GM12878 (cell line): Measurements from ENCODE around the gene LIPA. TPM values are rescaled to one million over a fixed set of nuclear protein-coding genes. Genes with fewer than 3 reads are reported as not detected.

Source experiments
- ATAC-seq: fragments of 200-7000 bp; cut with Tn5 transposase; 3 replicates; pipeline ENCODE4 v1.9.1; 2020; ENCODE audit warnings: mild to moderate bottlenecking, moderate library complexity
- BruUV-seq: library from RNA; stranded (reverse); fragments of 400-500 nt; replicated peaks from 2 replicates; lab custom pipeline; 2021; lab: Mats Ljungman, UMichigan
- CTCF ChIA-PET: fragments of 300-600 bp; sonication (Branson Sonifier 250); formaldehyde crosslinking; extraction: SDS; loops from one replicate; lab custom pipeline; 2021; ENCODE audit warnings: inconsistent platforms; lab: Yijun Ruan, JAX
- POLR2A ChIA-PET: fragments of 350-600 bp; formaldehyde crosslinking; extraction: SDS; loops from one replicate; lab custom pipeline; 2021; ENCODE audit warnings: inconsistent platforms; lab: Charles Lee
- RAD21 ChIA-PET: fragments of 300-600 bp; sonication (Branson Sonifier 250); formaldehyde crosslinking; loops from one replicate; lab custom pipeline; 2023; ENCODE audit warnings: antibody characterized with exemption; ENCODE audit not compliant: unreplicated experiment; lab: Charles Lee
- SMC1A ChIA-PET: fragments of 300-600 bp; sonication (Branson Sonifier 250); formaldehyde crosslinking; loops from one replicate; lab custom pipeline; 2023; ENCODE audit not compliant: unreplicated experiment, uncharacterized antibody; lab: Charles Lee
- DNase-seq: peaks from one replicate; pipeline ENCODE4 v3.0.0-alpha.2; 2011; ENCODE audit warnings: low read depth, low spot score
- FAIRE-seq: peaks from 3 replicates; lab custom pipeline; 2011; peaks lifted over from hg19 to GRCh38; lab: Jason Lieb, UNC
- H2AFZ ChIP-seq: 2 replicates; pipeline ENCODE4 v1.6.0; 2011; ENCODE audit warnings: low read depth, low read length, control low read depth; ENCODE audit not compliant: control insufficient read depth
- H3K27ac ChIP-seq: 2 replicates; pipeline ENCODE4 v1.5.1; 2011; ENCODE audit warnings: control low read depth; ENCODE audit not compliant: control insufficient read depth, insufficient read depth
- H3K27me3 ChIP-seq, 2 experiments: replicated peaks in 1 of 2; 2 replicates each; pipeline versions ENCODE4 v1.6.0 to v1.6.1; 2011; ENCODE audit warnings: low read length in 1 of 2; ENCODE audit not compliant: control insufficient read depth in 2 of 2, insufficient read depth in 2 of 2
- H3K36me3 ChIP-seq, 2 experiments: 2 replicates each; pipeline ENCODE4 v1.5.1; 2011; ENCODE audit warnings: low read length in 1 of 2; ENCODE audit not compliant: control insufficient read depth in 2 of 2, insufficient read depth in 2 of 2
- H3K4me1 ChIP-seq: 2 replicates; pipeline ENCODE4 v1.6.1; 2011; ENCODE audit warnings: mild to moderate bottlenecking, low read length, moderate library complexity, mixed read lengths; ENCODE audit not compliant: control insufficient read depth, insufficient read depth
- H3K4me2 ChIP-seq: 2 replicates; pipeline ENCODE4 v1.6.0; 2011; ENCODE audit warnings: control low read depth; ENCODE audit not compliant: control insufficient read depth, insufficient read depth
- H3K4me3 ChIP-seq: fragments of 200-600 bp; sonication (generic); 2 replicates; pipeline ENCODE4 v1.5.1; 2016
- H3K79me2 ChIP-seq: 2 replicates; pipeline ENCODE4 v1.6.0; 2011; ENCODE audit warnings: low read length; ENCODE audit not compliant: control insufficient read depth, insufficient read depth
- H3K9ac ChIP-seq: 2 replicates; pipeline ENCODE4 v1.8.0; 2011; ENCODE audit warnings: low read length, control low read depth, mixed read lengths; ENCODE audit not compliant: control insufficient read depth, insufficient read depth
- H3K9me3 ChIP-seq: replicated peaks from 3 replicates; pipeline ENCODE4 v1.5.1; 2011; ENCODE audit warnings: mild to moderate bottlenecking, low read length; ENCODE audit not compliant: control insufficient read depth, insufficient read depth
- H4K20me1 ChIP-seq: 2 replicates; pipeline ENCODE4 v1.6.0; 2011; ENCODE audit not compliant: control insufficient read depth, insufficient read depth
- ATF7 ChIP-seq: fragments of 450-650 bp; IDR thresholded peaks from 2 replicates; pipeline ENCODE4 v1.6.1; 2016; ENCODE audit warnings: low read depth, mild to moderate bottlenecking
- E2F8 ChIP-seq: fragments of 450-650 bp; IDR thresholded peaks from 2 replicates; pipeline ENCODE4 v1.6.1; 2018; ENCODE audit warnings: mild to moderate bottlenecking, low read depth, moderate library complexity; ENCODE audit not compliant: partially characterized antibody
- FOXM1 ChIP-seq: IDR thresholded peaks from 2 replicates; pipeline ENCODE4 v1.6.1; 2012; ENCODE audit warnings: low read depth, mild to moderate bottlenecking, inconsistent platforms, low read length, moderate library complexity
- KAT2A ChIP-seq: conservative IDR thresholded peaks from 2 replicates; pipeline ENCODE4 v1.6.1; 2011; ENCODE audit warnings: low read depth, low read length; ENCODE audit not compliant: control insufficient read depth
- LARP7 ChIP-seq: fragments of 450-650 bp; IDR thresholded peaks from 2 replicates; pipeline ENCODE4 v1.6.1; 2017; ENCODE audit warnings: mild to moderate bottlenecking
- MEF2B ChIP-seq: fragments of 450-650 bp; IDR thresholded peaks from 2 replicates; pipeline ENCODE4 v1.6.1; 2018; ENCODE audit warnings: mild to moderate bottlenecking, moderate library complexity; ENCODE audit not compliant: partially characterized antibody, poor library complexity, severe bottlenecking
- TAF1 ChIP-seq: IDR thresholded peaks from 2 replicates; pipeline ENCODE4 v1.6.1; 2011; ENCODE audit warnings: mild to moderate bottlenecking, low read depth, low read length, borderline replicate concordance
- WGBS: methylation state at CpG from one replicate; pipeline ENCODE4 v1.1.6; 2016; ENCODE audit warnings: low lambda C conversion rate; ENCODE audit not compliant: insufficient replicate concordance, insufficient coverage; ENCODE audit errors: missing lambda C conversion rate; 5-methylcytosine and 5-hydroxymethylcytosine counted together
- in situ Hi-C: fragments of 300-500 bp; cut with MboI; formaldehyde crosslinking; loops from 9 replicates; pipeline ENCODE4 v1.14.3; 2018; ENCODE audit warnings: mixed read lengths
- intact Hi-C: fragments of 100-400 bp; cut with micrococcal nuclease; formaldehyde crosslinking; loops from one replicate; pipeline ENCODE4 v1.14.2; 2022; ENCODE audit not compliant: unreplicated experiment
- polyA plus RNA-seq, 11 experiments: library from polyadenylated mRNA; depleted of rRNA in 4 of 11; unstranded in 6 of 11; stranded (reverse) in 5 of 11; fragments of >200 nt; fragmentation: Nextera tagmentation in 4 of 11; fragmentation: Illumina TruSeq in 1 of 11; extraction: Ambion mirVana in 4 of 11; extraction: Trizol in 1 of 11; gene quantifications; 1 replicate in 1 of 11; 2 replicates in 10 of 11; pipeline versions ENCODE4 v1.2.1 to v1.2.3, GENCODE V29; 2011 to 2016; ENCODE audit warnings: inconsistent platforms in 2 of 11, missing spikeins in 2 of 11, low read depth in 1 of 11
- total RNA-seq, 4 experiments: library from RNA; depleted of rRNA in 3 of 4; stranded (reverse); fragments of >200 nt in 3 of 4; fragmentation: Illumina TruSeq in 1 of 4; extraction: Trizol in 1 of 4; gene quantifications; 2 replicates each; pipeline versions ENCODE4 v1.2.1 to v1.2.3, GENCODE V29; 2013 to 2021
- TF ChIP-seq, protein P1 (sequence below): fragments of 450-650 bp; IDR thresholded peaks from 2 replicates; pipeline ENCODE4 v1.6.1; 2017; ENCODE audit warnings: mild to moderate bottlenecking

The LIPA gene
- total and polyA plus RNA-seq, 10 of the 15 experiments (the other 5 are each of a cell fraction or from before 2014, with no cell fraction given), result 31.1 to 50.3 (median 39.5) TPM

DNA sequence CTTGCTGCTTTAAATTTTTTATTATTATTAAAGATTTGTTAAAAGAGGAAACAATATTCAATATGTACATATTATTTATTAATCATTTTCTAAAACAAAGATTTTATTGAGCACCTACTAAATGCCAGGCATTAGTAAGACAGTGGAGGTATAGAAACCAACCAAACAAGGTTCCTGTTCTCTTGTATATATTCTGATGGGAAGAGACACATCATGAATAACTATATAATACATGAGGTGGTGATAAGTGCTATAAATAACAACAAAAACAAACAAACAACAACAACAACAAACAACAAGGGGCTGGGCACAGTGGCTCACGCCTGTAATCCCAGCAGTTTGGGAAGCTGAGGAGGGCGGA is 630 bp upstream of the LIPA start (continued):
- no peak for TF ChIP-seq LARP7
- TF ChIP-seq FOXM1, result no peak

DNA sequence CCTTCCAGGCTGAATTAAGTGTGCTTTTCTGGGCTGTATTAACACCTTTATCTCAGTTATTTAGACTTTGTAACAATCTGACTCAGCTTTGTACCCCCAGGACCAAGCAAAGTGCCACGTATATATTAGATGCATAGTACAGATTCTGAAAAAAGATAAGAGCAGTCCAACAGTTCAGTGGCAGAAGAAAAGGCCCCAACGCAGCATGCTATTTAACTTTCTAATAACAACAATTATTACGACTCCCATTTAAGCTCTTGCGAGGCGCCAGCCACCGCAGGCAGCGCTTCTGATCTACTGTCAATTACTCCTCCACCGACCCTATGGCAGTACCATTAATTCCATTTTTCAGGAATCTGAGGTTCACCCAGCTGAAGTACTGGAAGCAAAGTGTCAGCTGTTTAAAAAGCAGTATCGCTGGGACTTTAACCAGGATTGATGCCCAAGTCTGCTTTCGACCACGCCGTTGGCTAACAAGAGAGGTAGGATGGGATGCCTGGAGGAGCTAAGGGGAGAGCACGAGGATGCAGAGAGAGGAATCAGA is 638 bp downstream of the LIPA start:
- ChIA-PET RAD21 (interaction anchor here (0.8 to 4.1 kb wide), 13 partner anchors 8 to 316 kb away, joined by 3 to 30 read pairs (median 4); partner anchors contain the start of gene IFIT5), POLR2A (interaction anchor here (1.6 to 2.1 kb wide), 3 partner anchors 8 to 164 kb away, joined by 6 to 12 read pairs (median 7); partner anchors contain the start of gene IFIT5), SMC1A (interaction anchor here (0.7 to 3.8 kb wide), 11 partner anchors 8 to 318 kb away, joined by 3 to 25 read pairs (median 4); partner anchors contain the start of gene IFIT2)
- H4K20me1 ChIP-seq, result no peaks in the 10 kb centered on the region
- intact Hi-C loops, result no loop called here
- H2AFZ ChIP-seq, result peak overlapping the region; percentile 93
- peaks cover 18% of the 10 kb centered on the region for H3K9me3 ChIP-seq
- H3K4me2 ChIP-seq, result peak overlapping the region; percentile 92
- TF ChIP-seq, protein P1, sequence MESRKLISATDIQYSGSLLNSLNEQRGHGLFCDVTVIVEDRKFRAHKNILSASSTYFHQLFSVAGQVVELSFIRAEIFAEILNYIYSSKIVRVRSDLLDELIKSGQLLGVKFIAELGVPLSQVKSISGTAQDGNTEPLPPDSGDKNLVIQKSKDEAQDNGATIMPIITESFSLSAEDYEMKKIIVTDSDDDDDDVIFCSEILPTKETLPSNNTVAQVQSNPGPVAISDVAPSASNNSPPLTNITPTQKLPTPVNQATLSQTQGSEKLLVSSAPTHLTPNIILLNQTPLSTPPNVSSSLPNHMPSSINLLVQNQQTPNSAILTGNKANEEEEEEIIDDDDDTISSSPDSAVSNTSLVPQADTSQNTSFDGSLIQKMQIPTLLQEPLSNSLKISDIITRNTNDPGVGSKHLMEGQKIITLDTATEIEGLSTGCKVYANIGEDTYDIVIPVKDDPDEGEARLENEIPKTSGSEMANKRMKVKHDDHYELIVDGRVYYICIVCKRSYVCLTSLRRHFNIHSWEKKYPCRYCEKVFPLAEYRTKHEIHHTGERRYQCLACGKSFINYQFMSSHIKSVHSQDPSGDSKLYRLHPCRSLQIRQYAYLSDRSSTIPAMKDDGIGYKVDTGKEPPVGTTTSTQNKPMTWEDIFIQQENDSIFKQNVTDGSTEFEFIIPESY, result peak; percentile 36; the same call in 1 of the 2 replicates
- no peak for TF ChIP-seq KAT2A
- TF ChIP-seq ATF7, result no peak
- no peak for TF ChIP-seq TAF1
- no peak for TF ChIP-seq E2F8
- TF ChIP-seq MEF2B, result no peak
- TF ChIP-seq, all 136 proteins: peak for 1
- Histone ChIP-seq H3K27ac (peak overlapping the region; percentile 69; the same call in 1 of the 2 replicates), H3K79me2 (peaks cover 10% of the 10 kb centered on the region), H3K36me3 (no peaks in the 10 kb centered on the region), H3K4me1 (0 out of 2 replicates have a peak, but pooled peaks cover 7% of the 10 kb centered on the region), H3K4me3 (peak overlapping the region; percentile 84), H3K27me3 (no peaks in the 10 kb centered on the region), H3K9ac (peak overlapping the region; percentile 62)
- in situ Hi-C loops, result no loop called here
- TSS peak; percentile 72 for BruUV-seq
- DNase-seq (no peak), ATAC-seq (peak; percentile 4), FAIRE-seq (no peak)
- 27% methylated on average over 13 of the region's 13 CpGs for WGBS
- CTCF ChIA-PET, result interaction anchor here (0.6 to 2.9 kb wide), 16 partner anchors 8 to 316 kb away, joined by 3 to 23 read pairs (median 4); partner anchors contain the start of gene IFIT5
